Ascending aorta (tissue), 2 donors: Measurements from ENCODE around the gene CELSR1. TPM values are rescaled to one million over a fixed set of nuclear protein-coding genes. Genes with fewer than 3 reads are reported as not detected.

Experiments used
- DNase-seq, 2 donors: peaks; one replicate each; pipeline ENCODE4 v3.0.0-alpha.2; 2019; ENCODE audit warnings: low spot score in 2 of 2
- H3K27ac ChIP-seq, 2 donors: fragments of 200-600 bp; sonication (generic); one replicate each; pipeline ENCODE4 v1.5.1; 2016 to 2017; ENCODE audit warnings: mild to moderate bottlenecking in 1 of 2
- H3K27me3 ChIP-seq: fragments of 200-600 bp; sonication (generic); one replicate; pipeline ENCODE4 v1.5.1; 2017
- H3K36me3 ChIP-seq, 2 donors: fragments of 200-600 bp; sonication (generic); one replicate each; pipeline ENCODE4 v1.5.1; 2016
- H3K4me1 ChIP-seq, 2 donors: fragments of 200-600 bp; sonication (generic); one replicate each; pipeline ENCODE4 v1.5.1; 2016 to 2017; ENCODE audit warnings: mild to moderate bottlenecking in 1 of 2
- H3K4me3 ChIP-seq, 2 donors: fragments of 200-600 bp; sonication (generic); one replicate each; pipeline ENCODE4 v1.5.1; 2016 to 2017; ENCODE audit warnings: mild to moderate bottlenecking in 1 of 2
- H3K9me3 ChIP-seq, 2 donors: fragments of 200-600 bp; sonication (generic); one replicate each; pipeline ENCODE4 v1.5.1; 2016
- CTCF ChIP-seq, 3 experiments: fragments of 200-600 bp in 2 of 3; fragments of 450-650 bp in 1 of 3; sonication (generic) in 2 of 3; IDR thresholded peaks; one replicate each; pipeline ENCODE4 v1.5.1; 2016 to 2019; ENCODE audit warnings: antibody characterized with exemption in 3 of 3, mild to moderate bottlenecking in 1 of 3, moderate library complexity in 1 of 3
- intact Hi-C: fragments of 100-400 bp; cut with DNase I; formaldehyde crosslinking; loops from one replicate; pipeline ENCODE4 v1.15.1; 2023
- total RNA-seq: library from RNA; depleted of rRNA; stranded (reverse); fragments of >200 nt; gene quantifications from one replicate; pipeline ENCODE4 v1.1.0, GENCODE V29; 2016

Gene CELSR1
- 10.5 TPM for total RNA-seq

GRCh38 chr22:46537225-46537945 lies at the start of gene CELSR1:
CELSR1 (minus strand) TSS chr22:46537620; CDS start chr22:46537170, 450 bp downstream.
- Histone ChIP-seq H3K4me3 (peak within 1 kb of the TSS; percentile 53 to 55), H3K27me3 (peaks cover 8% of the 10 kb centered on the region), H3K9me3 (no peaks in the 10 kb centered on the region), H3K36me3 (no peaks in the 10 kb centered on the region), H3K4me1 (peaks cover 4 to 10% of the 10 kb centered on the region in 2 donors), H3K27ac (no peak within 1 kb of the TSS)
- DNase-seq = no peak
- intact Hi-C loops = no loop called here
- TF ChIP-seq CTCF (IDR thresholded peaks at IDR 0.05) = no peak

- no peaks in the 10 kb centered on the region for H3K36me3 ChIP-seq
These were observed 49.6 kb upstream of the CELSR1 start for GRCh38 chr22:46587061-46587460.

GRCh38 chr22:46586531-46587011 lies 49.2 kb upstream of the CELSR1 start:
- H3K9me3 ChIP-seq = no peaks in the 10 kb centered on the region
- H3K27ac ChIP-seq = no peak overlapping the region
- no peaks in the 10 kb centered on the region for H3K36me3 ChIP-seq
- intact Hi-C loops = no loop called here
- TF ChIP-seq CTCF (IDR thresholded peaks at IDR 0.05) = no peak
- no peak for DNase-seq
- no peaks in the 10 kb centered on the region for H3K27me3 ChIP-seq
- H3K4me1 ChIP-seq = no peaks in the 10 kb centered on the region
- H3K4me3 ChIP-seq = no peak overlapping the region

More at GRCh38 chr22:46587061-46587460, 49.6 kb upstream of the CELSR1 start:
- H3K4me3 ChIP-seq = no peak overlapping the region
- intact Hi-C loops = no loop called here
- DNase-seq = no peak
- no peak for TF ChIP-seq CTCF (IDR thresholded peaks at IDR 0.05)
- H3K27me3 ChIP-seq = no peaks in the 10 kb centered on the region
- no peak overlapping the region for H3K27ac ChIP-seq
- H3K9me3 ChIP-seq = no peaks in the 10 kb centered on the region
- peaks cover 0 to 1% of the 10 kb centered on the region in 2 donors for H3K4me1 ChIP-seq

- Histone ChIP-seq H3K4me1 (no peaks in the 10 kb centered on the region), H3K27ac (no peak overlapping the region), H3K27me3 (no peaks in the 10 kb centered on the region), H3K36me3 (no peaks in the 10 kb centered on the region), H3K4me3 (no peak overlapping the region), H3K9me3 (no peaks in the 10 kb centered on the region)
- no peak for TF ChIP-seq CTCF (IDR thresholded peaks at IDR 0.05)
- intact Hi-C loops = no loop called here
- no peak for DNase-seq
These were observed 48.7 kb upstream of the CELSR1 start for GRCh38 chr22:46586123-46586519.

GRCh38 chr22:46585340-46586122 lies 48.1 kb upstream of the CELSR1 start:
- Histone ChIP-seq H3K4me1 (no peaks in the 10 kb centered on the region), H3K27me3 (no peaks in the 10 kb centered on the region), H3K4me3 (no peak overlapping the region), H3K36me3 (no peaks in the 10 kb centered on the region), H3K9me3 (no peaks in the 10 kb centered on the region), H3K27ac (no peak overlapping the region)
- DNase-seq = no peak
- intact Hi-C loops = no loop called here
- no peak for TF ChIP-seq CTCF (IDR thresholded peaks at IDR 0.05)
